HepG2 (cell line): ENCODE results near the gene GALNT11.

ENCODE experiments used
- ATF2 ChIP-seq: sonication (generic); formaldehyde crosslinking; IDR thresholded peaks from 2 replicates; pipeline ENCODE4 v1.4.0; 2020; ENCODE audit warnings: missing genetic modification reagents
- ATF3 ChIP-seq: sonication (generic); formaldehyde crosslinking; IDR thresholded peaks from 2 replicates; pipeline ENCODE4 v1.4.0; 2020; ENCODE audit warnings: missing genetic modification reagents
- E2F5 ChIP-seq: sonication (generic); formaldehyde crosslinking; conservative IDR thresholded peaks from 2 replicates; pipeline ENCODE4 v1.4.0; 2020; ENCODE audit warnings: missing genetic modification reagents
- ESRRA ChIP-seq: sonication (generic); formaldehyde crosslinking; IDR thresholded peaks from 2 replicates; pipeline ENCODE4 v1.5.1; 2020; ENCODE audit warnings: mild to moderate bottlenecking, low read depth, missing genetic modification reagents
- HBP1 ChIP-seq: IDR thresholded peaks from 2 replicates; pipeline ENCODE4 v1.6.1; 2016; ENCODE audit warnings: low read depth, control low read depth
- JUND ChIP-seq: sonication (generic); formaldehyde crosslinking; IDR thresholded peaks from 2 replicates; pipeline ENCODE4 v1.8.0; 2022; ENCODE audit warnings: mild to moderate bottlenecking, missing genetic modification reagents
- RNF219 ChIP-seq: sonication (generic); formaldehyde crosslinking; IDR thresholded peaks from 2 replicates; pipeline ENCODE4 v1.5.0; 2020; ENCODE audit warnings: mild to moderate bottlenecking, missing genetic modification reagents
- ZNF343 ChIP-seq: sonication (generic); formaldehyde crosslinking; IDR thresholded peaks from 2 replicates; pipeline ENCODE4 v1.4.0; 2020; ENCODE audit warnings: mild to moderate bottlenecking, missing genetic modification reagents
- ZNF362 ChIP-seq: sonication (generic); formaldehyde crosslinking; IDR thresholded peaks from 2 replicates; pipeline ENCODE4 v1.4.0; 2020; ENCODE audit warnings: missing genetic modification reagents, mild to moderate bottlenecking, borderline replicate concordance

GRCh38 chr7:152145853-152146466, 120.5 kb downstream of the GALNT11 start:
- no peak for TF ChIP-seq ESRRA (CRISPR knock-in tag)
- no peak for TF ChIP-seq JUND (CRISPR knock-in tag)
- TF ChIP-seq E2F5 = no peak
- TF ChIP-seq RNF219 (CRISPR knock-in tag) = no peak
- TF ChIP-seq ZNF343 (CRISPR knock-in tag) = no peak
- no peak for TF ChIP-seq ATF2 (CRISPR knock-in tag)
- TF ChIP-seq ZNF362 (CRISPR knock-in tag) = no peak
- TF ChIP-seq ATF3 (CRISPR knock-in tag) = no peak
- TF ChIP-seq HBP1 (CRISPR knock-in tag) = no peak
